ENCODE data around the gene EML2.
A peak's percentile ranks its signal among the peaks of the same experiment; 100 is the strongest.

EML2 gene

GRCh38 chr19:45657520-45658167 lies 18.4 kb upstream of the EML2 start:
- intact Hi-C loops (cut with DNase I), result no loop called here
- no peak for DNase-seq

GRCh38 chr19:45655073-45655472 lies 15.9 kb upstream of the EML2 start:
- intact Hi-C loops (cut with DNase I), result no loop called here
- no peak for DNase-seq

- intact Hi-C loops (cut with DNase I), result no loop called here
These were observed 14.4 kb upstream of the EML2 start for GRCh38 chr19:45653634-45654033.

GRCh38 chr19:45650722-45651121 lies 11.5 kb upstream of the EML2 start:
- DNase-seq, result no peak
- intact Hi-C loops (cut with DNase I), result no loop called here

More at GRCh38 chr19:45653634-45654033, 14.4 kb upstream of the EML2 start:
- no peak for DNase-seq

GRCh38 chr19:45646345-45646698 lies 7.1 kb upstream of the EML2 start:
- peak in 1 of 42 donors; percentile 29 for DNase-seq
- intact Hi-C loops (cut with DNase I), result loop anchor here (10.0 kb wide), 1 partner anchor 122 kb away; no protein-coding TSS in a partner anchor

GRCh38 chr19:45645631-45646344 lies 6.6 kb upstream of the EML2 start:
- peak; percentile 92 to 99 (median 97) for DNase-seq
- intact Hi-C loops (cut with DNase I), result loop anchor here (10.0 kb wide), 1 partner anchor 121 kb away; no protein-coding TSS in a partner anchor

- DNase-seq, result peak in 6 of 42 donors; percentile 85 to 97 (median 90)
- intact Hi-C loops (cut with DNase I), result loop anchor here (10.0 kb wide), 1 partner anchor 120 kb away; no protein-coding TSS in a partner anchor
These were observed 6.0 kb upstream of the EML2 start for GRCh38 chr19:45645068-45645630.

GRCh38 chr19:45643927-45644771 lies 5.0 kb upstream of the EML2 start:
- DNase-seq, result peak in 24 of 42 donors; percentile 10 to 69 (median 32)
- intact Hi-C loops (cut with DNase I), result loop anchor here (10.0 kb wide), 1 partner anchor 119 kb away; no protein-coding TSS in a partner anchor

GRCh38 chr19:45643024-45643926 lies 4.1 kb upstream of the EML2 start:
- peak; percentile 81 to 97 (median 93) for DNase-seq
- intact Hi-C loops (cut with DNase I), result loop anchor here (10.0 kb wide), 1 partner anchor 118 kb away; no protein-coding TSS in a partner anchor

GRCh38 chr19:45641274-45642105 lies 2.3 kb upstream of the EML2 start:
- intact Hi-C loops (cut with DNase I), result loop anchor here (10.0 kb wide), 1 partner anchor 117 kb away; no protein-coding TSS in a partner anchor
- DNase-seq, result peak in 26 of 42 donors; percentile 3 to 61 (median 30)

GRCh38 chr19:45640849-45641273 lies 1.7 kb upstream of the EML2 start:
- intact Hi-C loops (cut with DNase I), result loop anchor here (10.0 kb wide), 1 partner anchor 116 kb away; no protein-coding TSS in a partner anchor
- DNase-seq, result no peak

GRCh38 chr19:45637890-45638667 lies 1.1 kb downstream of the EML2 start:
- DNase-seq, result no peak
- intact Hi-C loops (cut with DNase I), result no loop called here

- intact Hi-C loops (cut with DNase I), result no loop called here
- DNase-seq, result no peak
These were observed 2.3 kb downstream of the EML2 start for GRCh38 chr19:45636902-45637301.

- no peak for DNase-seq
- intact Hi-C loops (cut with DNase I), result no loop called here
These were observed 2.9 kb downstream of the EML2 start for GRCh38 chr19:45636275-45636674.

- DNase-seq, result peak in 38 of 42 donors; percentile 20 to 84 (median 58)
- intact Hi-C loops (cut with DNase I), result no loop called here
These were observed 6.6 kb downstream of the EML2 start for GRCh38 chr19:45632468-45633196.

GRCh38 chr19:45630463-45630862 lies 8.7 kb downstream of the EML2 start:
- intact Hi-C loops (cut with DNase I), result no loop called here
- DNase-seq, result no peak
